WTC11 (cell line): ENCODE results near the gene DENND1B. TPM values are rescaled to one million over a fixed set of nuclear protein-coding genes. Genes with fewer than 3 reads are reported as not detected.

ENCODE experiments used
- ATAC-seq: fragments of 200-7000 bp; cut with Tn5 transposase; 2 replicates; pipeline ENCODE4 v1.10.0; 2021; ENCODE audit warnings: mild to moderate bottlenecking, moderate library complexity
- CTCF ChIA-PET: fragments of 300-600 bp; sonication (Branson Sonifier 250); formaldehyde crosslinking; loops from one replicate; lab custom pipeline; 2021; ENCODE audit warnings: antibody characterized with exemption; lab: Charles Lee
- POLR2A ChIA-PET: fragments of 350-600 bp; sonication (Branson Sonifier 250); formaldehyde crosslinking; loops from one replicate; lab custom pipeline; 2021; ENCODE audit warnings: antibody characterized with exemption; lab: Charles Lee
- DNase-seq: peaks from one replicate; pipeline ENCODE4 v3.0.0; 2021; ENCODE audit warnings: low spot score
- H3K27ac Mint-ChIP-seq: 2 replicates; pipeline ENCODE4 v1.8.0; 2021; ENCODE audit warnings: mixed read lengths
- H3K27me3 Mint-ChIP-seq: 2 replicates; pipeline ENCODE4 v1.8.0; 2021; ENCODE audit warnings: low read depth, mild to moderate bottlenecking, moderate library complexity, mixed read lengths
- H3K36me3 Mint-ChIP-seq: 2 replicates; pipeline ENCODE4 v1.8.0; 2021; ENCODE audit warnings: mixed read lengths
- H3K4me1 Mint-ChIP-seq: 2 replicates; pipeline ENCODE4 v1.8.0; 2022; ENCODE audit warnings: mixed read lengths
- H3K4me3 Mint-ChIP-seq: 2 replicates; pipeline ENCODE4 v1.8.0; 2021; ENCODE audit warnings: mild to moderate bottlenecking, moderate library complexity, mixed read lengths
- H3K9me3 Mint-ChIP-seq: 2 replicates; pipeline ENCODE4 v1.8.0; 2021; ENCODE audit warnings: mixed read lengths
- ELF4 ChIP-seq: sonication (generic); formaldehyde crosslinking; IDR thresholded peaks from 2 replicates; pipeline ENCODE4 v1.8.1; 2022; ENCODE audit warnings: low read depth, mild to moderate bottlenecking, moderate library complexity, missing genetic modification reagents
- ETV6 ChIP-seq: sonication (generic); formaldehyde crosslinking; IDR thresholded peaks from 2 replicates; pipeline ENCODE4 v1.8.1; 2022; ENCODE audit warnings: mild to moderate bottlenecking, missing genetic modification reagents
- FOXJ3 ChIP-seq: sonication (generic); formaldehyde crosslinking; IDR thresholded peaks from 2 replicates; pipeline ENCODE4 v1.9.0; 2021; ENCODE audit warnings: missing genetic modification reagents, mild to moderate bottlenecking, borderline replicate concordance
- GRHL2 ChIP-seq: fragments of 250-450 bp; sonication (Bioruptor Pico); IDR thresholded peaks from 2 replicates; pipeline ENCODE4 v1.8.0; 2022; ENCODE audit warnings: mild to moderate bottlenecking, moderate library complexity; ENCODE audit not compliant: insufficient replicate concordance, severe bottlenecking
- GTF2I ChIP-seq: fragments of 250-450 bp; sonication (Bioruptor Pico); conservative IDR thresholded peaks from 2 replicates; pipeline ENCODE4 v1.4.0; 2021; ENCODE audit warnings: mild to moderate bottlenecking
- KAT7 ChIP-seq: sonication (generic); formaldehyde crosslinking; IDR thresholded peaks from 2 replicates; pipeline ENCODE4 v1.8.1; 2023; ENCODE audit warnings: missing genetic modification reagents, mild to moderate bottlenecking, borderline replicate concordance
- NFATC4 ChIP-seq: fragments of 250-450 bp; sonication (Bioruptor Pico); IDR thresholded peaks from 2 replicates; pipeline ENCODE4 v1.9.0; 2021; ENCODE audit warnings: mild to moderate bottlenecking
- NFE2L1 ChIP-seq: sonication (generic); formaldehyde crosslinking; IDR thresholded peaks from 2 replicates; pipeline ENCODE4 v1.8.1; 2023; ENCODE audit warnings: missing genetic modification reagents
- NFYB ChIP-seq: sonication (generic); formaldehyde crosslinking; conservative IDR thresholded peaks from 2 replicates; pipeline ENCODE4 v1.8.0; 2022; ENCODE audit warnings: low read depth, missing genetic modification reagents
- PRRX2 ChIP-seq: fragments of 250-450 bp; sonication (Bioruptor Pico); IDR thresholded peaks from 2 replicates; pipeline ENCODE4 v1.8.0; 2021; ENCODE audit warnings: mild to moderate bottlenecking
- RELA ChIP-seq: sonication (generic); formaldehyde crosslinking; IDR thresholded peaks from 2 replicates; pipeline ENCODE4 v1.8.1; 2022; ENCODE audit warnings: missing genetic modification reagents, mild to moderate bottlenecking, borderline replicate concordance
- RORB ChIP-seq: fragments of 250-450 bp; sonication (Bioruptor Pico); IDR thresholded peaks from 2 replicates; pipeline ENCODE4 v1.9.0; 2021; ENCODE audit warnings: mild to moderate bottlenecking
- TEAD1 ChIP-seq: sonication (generic); formaldehyde crosslinking; IDR thresholded peaks from 2 replicates; pipeline ENCODE4 v1.8.0; 2022; ENCODE audit warnings: mild to moderate bottlenecking, missing genetic modification reagents
- total RNA-seq: library from RNA; stranded (reverse); gene quantifications from 3 replicates; pipeline ENCODE4 v1.2.3, GENCODE V29; 2021
- TF ChIP-seq, protein P1 (sequence below): sonication (generic); formaldehyde crosslinking; IDR thresholded peaks from 2 replicates; pipeline ENCODE4 v1.8.0; 2023; ENCODE audit warnings: missing genetic modification reagents, mild to moderate bottlenecking, borderline replicate concordance
- TF ChIP-seq, protein P2 (sequence below): sonication (generic); formaldehyde crosslinking; conservative IDR thresholded peaks from 2 replicates; pipeline ENCODE4 v1.8.1; 2023; ENCODE audit warnings: mild to moderate bottlenecking, low read depth, missing genetic modification reagents, moderate library complexity
- TF ChIP-seq, protein P3 (sequence below): fragments of 250-450 bp; sonication (Bioruptor Pico); IDR thresholded peaks from 2 replicates; pipeline ENCODE4 v1.8.0; 2021; ENCODE audit warnings: mild to moderate bottlenecking
- TF ChIP-seq, protein P4 (sequence below): sonication (generic); formaldehyde crosslinking; IDR thresholded peaks from 2 replicates; pipeline ENCODE4 v1.8.0; 2023; ENCODE audit warnings: missing genetic modification reagents
- TF ChIP-seq, protein P5 (sequence below): sonication (generic); formaldehyde crosslinking; IDR thresholded peaks from 2 replicates; pipeline ENCODE4 v1.8.0; 2022; ENCODE audit warnings: mild to moderate bottlenecking, missing genetic modification reagents
- TF ChIP-seq, protein P6 (sequence below): sonication (generic); formaldehyde crosslinking; IDR thresholded peaks from 2 replicates; pipeline ENCODE4 v1.8.1; 2022; ENCODE audit warnings: low read depth, missing genetic modification reagents, borderline replicate concordance
- TF ChIP-seq, protein P7 (sequence below): sonication (generic); formaldehyde crosslinking; IDR thresholded peaks from 2 replicates; pipeline ENCODE4 v1.8.1; 2022; ENCODE audit warnings: mild to moderate bottlenecking, moderate library complexity, missing genetic modification reagents
- TF ChIP-seq, protein P8 (sequence below): sonication (generic); formaldehyde crosslinking; IDR thresholded peaks from 2 replicates; pipeline ENCODE4 v1.8.1; 2022; ENCODE audit warnings: low read depth, mild to moderate bottlenecking, moderate library complexity, missing genetic modification reagents, borderline replicate concordance

The DENND1B gene
- total RNA-seq, 1 experiment from 2014 or later = 4.3 TPM

DNA sequence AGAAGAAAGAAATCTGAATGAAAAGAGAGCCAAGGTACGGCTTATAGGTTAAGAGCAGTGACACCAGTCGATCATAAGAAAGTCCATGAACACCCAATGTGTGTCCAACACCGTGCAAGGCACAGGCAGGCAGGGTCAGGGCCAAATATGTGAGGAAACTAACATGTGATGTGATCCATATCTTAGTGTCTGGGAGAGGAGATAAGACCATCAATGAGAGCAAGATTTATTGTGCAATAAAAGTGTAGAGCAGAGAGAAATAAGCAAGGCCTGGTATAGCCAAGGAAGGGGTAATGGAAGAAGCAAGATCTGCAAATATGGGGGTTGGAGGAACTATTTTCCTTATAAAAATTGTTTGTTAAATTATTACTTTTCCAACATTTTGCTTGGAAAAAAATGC is 308.5 kb downstream of the DENND1B start (continued):
- TF ChIP-seq, protein P1, sequence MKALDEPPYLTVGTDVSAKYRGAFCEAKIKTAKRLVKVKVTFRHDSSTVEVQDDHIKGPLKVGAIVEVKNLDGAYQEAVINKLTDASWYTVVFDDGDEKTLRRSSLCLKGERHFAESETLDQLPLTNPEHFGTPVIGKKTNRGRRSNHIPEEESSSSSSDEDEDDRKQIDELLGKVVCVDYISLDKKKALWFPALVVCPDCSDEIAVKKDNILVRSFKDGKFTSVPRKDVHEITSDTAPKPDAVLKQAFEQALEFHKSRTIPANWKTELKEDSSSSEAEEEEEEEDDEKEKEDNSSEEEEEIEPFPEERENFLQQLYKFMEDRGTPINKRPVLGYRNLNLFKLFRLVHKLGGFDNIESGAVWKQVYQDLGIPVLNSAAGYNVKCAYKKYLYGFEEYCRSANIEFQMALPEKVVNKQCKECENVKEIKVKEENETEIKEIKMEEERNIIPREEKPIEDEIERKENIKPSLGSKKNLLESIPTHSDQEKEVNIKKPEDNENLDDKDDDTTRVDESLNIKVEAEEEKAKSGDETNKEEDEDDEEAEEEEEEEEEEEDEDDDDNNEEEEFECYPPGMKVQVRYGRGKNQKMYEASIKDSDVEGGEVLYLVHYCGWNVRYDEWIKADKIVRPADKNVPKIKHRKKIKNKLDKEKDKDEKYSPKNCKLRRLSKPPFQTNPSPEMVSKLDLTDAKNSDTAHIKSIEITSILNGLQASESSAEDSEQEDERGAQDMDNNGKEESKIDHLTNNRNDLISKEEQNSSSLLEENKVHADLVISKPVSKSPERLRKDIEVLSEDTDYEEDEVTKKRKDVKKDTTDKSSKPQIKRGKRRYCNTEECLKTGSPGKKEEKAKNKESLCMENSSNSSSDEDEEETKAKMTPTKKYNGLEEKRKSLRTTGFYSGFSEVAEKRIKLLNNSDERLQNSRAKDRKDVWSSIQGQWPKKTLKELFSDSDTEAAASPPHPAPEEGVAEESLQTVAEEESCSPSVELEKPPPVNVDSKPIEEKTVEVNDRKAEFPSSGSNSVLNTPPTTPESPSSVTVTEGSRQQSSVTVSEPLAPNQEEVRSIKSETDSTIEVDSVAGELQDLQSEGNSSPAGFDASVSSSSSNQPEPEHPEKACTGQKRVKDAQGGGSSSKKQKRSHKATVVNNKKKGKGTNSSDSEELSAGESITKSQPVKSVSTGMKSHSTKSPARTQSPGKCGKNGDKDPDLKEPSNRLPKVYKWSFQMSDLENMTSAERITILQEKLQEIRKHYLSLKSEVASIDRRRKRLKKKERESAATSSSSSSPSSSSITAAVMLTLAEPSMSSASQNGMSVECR = no peak
- TF ChIP-seq RELA (CRISPR knock-in tag) (no peak), ELF4 (CRISPR knock-in tag) (no peak), NFYB (CRISPR knock-in tag) (no peak), GTF2I (CRISPR knock-in tag) (no peak), GRHL2 (CRISPR knock-in tag) (no peak), FOXJ3 (CRISPR knock-in tag) (no peak), ETV6 (no peak)
- TF ChIP-seq, protein P2, sequence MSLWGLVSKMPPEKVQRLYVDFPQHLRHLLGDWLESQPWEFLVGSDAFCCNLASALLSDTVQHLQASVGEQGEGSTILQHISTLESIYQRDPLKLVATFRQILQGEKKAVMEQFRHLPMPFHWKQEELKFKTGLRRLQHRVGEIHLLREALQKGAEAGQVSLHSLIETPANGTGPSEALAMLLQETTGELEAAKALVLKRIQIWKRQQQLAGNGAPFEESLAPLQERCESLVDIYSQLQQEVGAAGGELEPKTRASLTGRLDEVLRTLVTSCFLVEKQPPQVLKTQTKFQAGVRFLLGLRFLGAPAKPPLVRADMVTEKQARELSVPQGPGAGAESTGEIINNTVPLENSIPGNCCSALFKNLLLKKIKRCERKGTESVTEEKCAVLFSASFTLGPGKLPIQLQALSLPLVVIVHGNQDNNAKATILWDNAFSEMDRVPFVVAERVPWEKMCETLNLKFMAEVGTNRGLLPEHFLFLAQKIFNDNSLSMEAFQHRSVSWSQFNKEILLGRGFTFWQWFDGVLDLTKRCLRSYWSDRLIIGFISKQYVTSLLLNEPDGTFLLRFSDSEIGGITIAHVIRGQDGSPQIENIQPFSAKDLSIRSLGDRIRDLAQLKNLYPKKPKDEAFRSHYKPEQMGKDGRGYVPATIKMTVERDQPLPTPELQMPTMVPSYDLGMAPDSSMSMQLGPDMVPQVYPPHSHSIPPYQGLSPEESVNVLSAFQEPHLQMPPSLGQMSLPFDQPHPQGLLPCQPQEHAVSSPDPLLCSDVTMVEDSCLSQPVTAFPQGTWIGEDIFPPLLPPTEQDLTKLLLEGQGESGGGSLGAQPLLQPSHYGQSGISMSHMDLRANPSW (CRISPR knock-in tag) = no peak
- TF ChIP-seq, protein P3, sequence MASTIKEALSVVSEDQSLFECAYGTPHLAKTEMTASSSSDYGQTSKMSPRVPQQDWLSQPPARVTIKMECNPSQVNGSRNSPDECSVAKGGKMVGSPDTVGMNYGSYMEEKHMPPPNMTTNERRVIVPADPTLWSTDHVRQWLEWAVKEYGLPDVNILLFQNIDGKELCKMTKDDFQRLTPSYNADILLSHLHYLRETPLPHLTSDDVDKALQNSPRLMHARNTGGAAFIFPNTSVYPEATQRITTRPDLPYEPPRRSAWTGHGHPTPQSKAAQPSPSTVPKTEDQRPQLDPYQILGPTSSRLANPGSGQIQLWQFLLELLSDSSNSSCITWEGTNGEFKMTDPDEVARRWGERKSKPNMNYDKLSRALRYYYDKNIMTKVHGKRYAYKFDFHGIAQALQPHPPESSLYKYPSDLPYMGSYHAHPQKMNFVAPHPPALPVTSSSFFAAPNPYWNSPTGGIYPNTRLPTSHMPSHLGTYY (CRISPR knock-in tag) = no peak
- TF ChIP-seq, all 79 proteins: peak for 0

DNA sequence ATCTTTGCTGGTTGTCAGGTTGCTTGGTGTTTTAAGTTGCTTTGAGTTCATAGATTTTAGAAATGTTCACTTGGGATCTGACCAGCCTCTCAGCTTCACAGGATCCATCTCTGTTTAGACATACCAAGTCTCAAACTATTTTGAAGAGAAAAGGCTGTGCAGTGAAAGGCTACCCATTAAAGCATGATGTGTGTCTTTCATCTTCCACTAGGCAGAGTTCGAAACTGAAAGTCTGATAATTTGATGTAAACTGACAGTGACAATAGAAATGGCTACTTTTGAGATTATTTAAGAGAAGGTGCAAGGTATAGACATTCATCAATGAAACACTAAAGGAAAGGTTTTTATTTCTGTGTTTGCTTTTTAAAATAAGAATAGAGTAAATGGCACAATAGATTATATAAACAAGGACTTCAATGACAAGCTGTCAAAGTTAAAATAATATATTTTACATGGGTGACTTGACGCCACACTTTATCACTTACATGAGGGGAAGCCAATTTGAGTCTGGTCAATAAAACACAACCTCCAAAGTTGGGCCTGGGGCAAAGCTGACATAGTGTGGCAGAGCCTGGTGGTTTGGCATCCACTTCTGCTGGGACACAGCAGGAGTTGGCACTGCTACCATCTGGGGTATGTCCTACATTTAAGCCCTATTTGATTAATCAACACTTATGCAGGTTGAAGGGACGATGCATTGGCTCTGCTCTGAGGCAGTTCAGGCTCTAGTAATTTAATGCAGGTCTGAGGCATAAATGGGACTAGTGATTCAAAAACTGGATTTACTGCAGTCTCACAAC is 309.6 kb downstream of the DENND1B start:
- ChIA-PET POLR2A (no interaction called here), CTCF (no interaction called here)
- Mint-ChIP-seq H3K27ac (no peak overlapping the region), H3K9me3 (no peaks in the 10 kb centered on the region), H3K27me3 (no peaks in the 10 kb centered on the region), H3K4me3 (no peak overlapping the region), H3K36me3 (no peaks in the 10 kb centered on the region), H3K4me1 (peaks cover 48% of the 10 kb centered on the region)
- TF ChIP-seq, protein P4, sequence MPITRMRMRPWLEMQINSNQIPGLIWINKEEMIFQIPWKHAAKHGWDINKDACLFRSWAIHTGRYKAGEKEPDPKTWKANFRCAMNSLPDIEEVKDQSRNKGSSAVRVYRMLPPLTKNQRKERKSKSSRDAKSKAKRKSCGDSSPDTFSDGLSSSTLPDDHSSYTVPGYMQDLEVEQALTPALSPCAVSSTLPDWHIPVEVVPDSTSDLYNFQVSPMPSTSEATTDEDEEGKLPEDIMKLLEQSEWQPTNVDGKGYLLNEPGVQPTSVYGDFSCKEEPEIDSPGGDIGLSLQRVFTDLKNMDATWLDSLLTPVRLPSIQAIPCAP (CRISPR knock-in tag) = no peak
- TF ChIP-seq RORB (CRISPR knock-in tag) = no peak
- TF ChIP-seq, protein P5, sequence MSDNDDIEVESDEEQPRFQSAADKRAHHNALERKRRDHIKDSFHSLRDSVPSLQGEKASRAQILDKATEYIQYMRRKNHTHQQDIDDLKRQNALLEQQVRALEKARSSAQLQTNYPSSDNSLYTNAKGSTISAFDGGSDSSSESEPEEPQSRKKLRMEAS (CRISPR knock-in tag) = no peak
- no peak for TF ChIP-seq NFATC4
- TF ChIP-seq, protein P6, sequence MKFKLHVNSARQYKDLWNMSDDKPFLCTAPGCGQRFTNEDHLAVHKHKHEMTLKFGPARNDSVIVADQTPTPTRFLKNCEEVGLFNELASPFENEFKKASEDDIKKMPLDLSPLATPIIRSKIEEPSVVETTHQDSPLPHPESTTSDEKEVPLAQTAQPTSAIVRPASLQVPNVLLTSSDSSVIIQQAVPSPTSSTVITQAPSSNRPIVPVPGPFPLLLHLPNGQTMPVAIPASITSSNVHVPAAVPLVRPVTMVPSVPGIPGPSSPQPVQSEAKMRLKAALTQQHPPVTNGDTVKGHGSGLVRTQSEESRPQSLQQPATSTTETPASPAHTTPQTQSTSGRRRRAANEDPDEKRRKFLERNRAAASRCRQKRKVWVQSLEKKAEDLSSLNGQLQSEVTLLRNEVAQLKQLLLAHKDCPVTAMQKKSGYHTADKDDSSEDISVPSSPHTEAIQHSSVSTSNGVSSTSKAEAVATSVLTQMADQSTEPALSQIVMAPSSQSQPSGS (CRISPR knock-in tag) = no peak
- no peak for TF ChIP-seq RELA (CRISPR knock-in tag)
- no peak for TF ChIP-seq TEAD1 (CRISPR knock-in tag)
- no peak for TF ChIP-seq PRRX2 (CRISPR knock-in tag)
- no peak for TF ChIP-seq KAT7 (CRISPR knock-in tag)
- TF ChIP-seq, protein P7, sequence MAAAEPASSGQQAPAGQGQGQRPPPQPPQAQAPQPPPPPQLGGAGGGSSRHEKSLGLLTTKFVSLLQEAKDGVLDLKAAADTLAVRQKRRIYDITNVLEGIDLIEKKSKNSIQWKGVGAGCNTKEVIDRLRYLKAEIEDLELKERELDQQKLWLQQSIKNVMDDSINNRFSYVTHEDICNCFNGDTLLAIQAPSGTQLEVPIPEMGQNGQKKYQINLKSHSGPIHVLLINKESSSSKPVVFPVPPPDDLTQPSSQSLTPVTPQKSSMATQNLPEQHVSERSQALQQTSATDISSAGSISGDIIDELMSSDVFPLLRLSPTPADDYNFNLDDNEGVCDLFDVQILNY = no peak
- TF ChIP-seq, protein P8, sequence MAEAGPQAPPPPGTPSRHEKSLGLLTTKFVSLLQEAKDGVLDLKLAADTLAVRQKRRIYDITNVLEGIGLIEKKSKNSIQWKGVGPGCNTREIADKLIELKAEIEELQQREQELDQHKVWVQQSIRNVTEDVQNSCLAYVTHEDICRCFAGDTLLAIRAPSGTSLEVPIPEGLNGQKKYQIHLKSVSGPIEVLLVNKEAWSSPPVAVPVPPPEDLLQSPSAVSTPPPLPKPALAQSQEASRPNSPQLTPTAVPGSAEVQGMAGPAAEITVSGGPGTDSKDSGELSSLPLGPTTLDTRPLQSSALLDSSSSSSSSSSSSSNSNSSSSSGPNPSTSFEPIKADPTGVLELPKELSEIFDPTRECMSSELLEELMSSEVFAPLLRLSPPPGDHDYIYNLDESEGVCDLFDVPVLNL (CRISPR knock-in tag) = no peak
- TF ChIP-seq NFE2L1 = no peak
- DNase-seq (no peak), ATAC-seq (no peak)
